Stimulated activated CD4-positive, alpha-beta T cell treated with anti-CD3 and anti-CD28 coated beads, TNF-alpha, amount 100 ng/mL, for 24 hours (primary cell): ENCODE measurements around the gene TMEM184A.

Source experiments
- DNase-seq, 3 experiments: peaks; one replicate each; pipeline ENCODE4 v3.0.0-alpha.2; 2020; ENCODE audit warnings: low read depth in 3 of 3

TMEM184A gene

DNA sequence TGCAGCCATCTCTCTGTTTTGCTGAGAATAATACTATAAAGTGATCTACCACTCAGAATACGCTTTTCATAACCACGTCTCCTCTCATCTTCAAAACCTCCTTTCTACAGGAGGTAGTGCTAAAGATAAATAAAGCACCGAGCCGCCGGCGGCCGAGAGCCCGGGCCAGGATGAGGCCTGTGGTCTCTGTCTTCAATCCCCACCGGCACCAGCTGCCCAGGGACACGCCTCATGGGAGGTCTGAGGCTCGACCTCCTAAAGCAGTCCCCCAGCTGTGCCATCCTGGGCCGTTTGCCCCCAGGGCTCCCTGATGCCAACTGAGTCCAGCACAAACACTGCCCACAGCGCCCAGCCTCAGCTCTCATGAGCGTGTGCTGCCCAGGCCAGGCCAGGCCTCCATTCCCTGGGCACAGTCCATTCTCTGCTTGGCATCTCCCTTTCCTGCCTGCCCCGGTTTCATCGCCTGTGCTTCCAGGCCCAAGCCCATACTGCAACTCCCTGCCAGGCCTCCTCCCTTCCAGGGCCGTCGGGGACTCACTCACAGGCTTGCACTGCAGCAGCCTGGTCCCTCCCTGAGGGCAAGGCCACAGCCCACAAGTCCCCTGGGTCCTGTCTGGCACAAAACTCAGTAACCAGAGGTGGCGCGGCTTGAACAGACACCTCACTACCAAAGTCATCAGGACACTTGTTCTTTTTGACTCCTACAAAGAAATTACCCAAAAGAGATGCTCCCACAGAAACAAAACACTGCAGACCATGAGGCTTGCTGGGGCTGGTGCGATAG lies 54.3 kb downstream of the TMEM184A start:
- DNase-seq: no peak

DNA sequence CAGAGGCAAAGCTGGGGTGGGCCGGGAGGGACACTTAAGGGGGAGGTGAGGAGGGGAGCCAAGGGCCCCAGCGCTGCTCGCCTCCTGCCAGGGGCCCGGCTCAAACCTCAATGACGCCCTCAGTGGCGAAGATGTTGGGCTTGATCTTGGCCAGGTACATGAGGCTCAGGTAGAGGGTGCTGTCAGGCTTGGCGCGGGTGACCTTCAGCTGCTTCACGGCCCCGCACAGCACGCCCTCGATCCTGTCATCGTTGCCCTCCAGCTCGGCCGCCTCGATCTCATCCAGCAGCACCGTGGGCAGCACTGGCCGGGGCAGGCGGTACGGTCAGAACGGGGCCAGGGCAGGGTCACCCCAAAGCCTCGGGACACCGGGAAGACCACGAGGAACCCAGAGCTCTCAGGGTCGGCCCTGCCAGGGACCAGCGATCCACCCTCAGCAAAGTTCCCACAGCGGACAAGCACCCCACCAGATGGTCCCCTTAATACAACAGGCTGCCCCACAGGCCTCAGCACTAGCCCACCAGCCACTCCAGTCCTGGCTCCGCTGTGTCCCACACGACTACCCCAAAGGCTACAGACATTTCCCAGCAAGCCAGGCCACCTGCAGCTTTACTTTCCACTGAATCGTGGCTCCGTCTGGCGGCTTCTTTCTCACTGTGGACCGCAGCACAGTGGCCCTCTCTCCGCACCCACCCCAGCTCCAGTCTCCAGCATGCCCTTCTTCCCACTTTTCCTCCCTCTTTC lies 55.8 kb downstream of the TMEM184A start:
- no peak for DNase-seq

DNA sequence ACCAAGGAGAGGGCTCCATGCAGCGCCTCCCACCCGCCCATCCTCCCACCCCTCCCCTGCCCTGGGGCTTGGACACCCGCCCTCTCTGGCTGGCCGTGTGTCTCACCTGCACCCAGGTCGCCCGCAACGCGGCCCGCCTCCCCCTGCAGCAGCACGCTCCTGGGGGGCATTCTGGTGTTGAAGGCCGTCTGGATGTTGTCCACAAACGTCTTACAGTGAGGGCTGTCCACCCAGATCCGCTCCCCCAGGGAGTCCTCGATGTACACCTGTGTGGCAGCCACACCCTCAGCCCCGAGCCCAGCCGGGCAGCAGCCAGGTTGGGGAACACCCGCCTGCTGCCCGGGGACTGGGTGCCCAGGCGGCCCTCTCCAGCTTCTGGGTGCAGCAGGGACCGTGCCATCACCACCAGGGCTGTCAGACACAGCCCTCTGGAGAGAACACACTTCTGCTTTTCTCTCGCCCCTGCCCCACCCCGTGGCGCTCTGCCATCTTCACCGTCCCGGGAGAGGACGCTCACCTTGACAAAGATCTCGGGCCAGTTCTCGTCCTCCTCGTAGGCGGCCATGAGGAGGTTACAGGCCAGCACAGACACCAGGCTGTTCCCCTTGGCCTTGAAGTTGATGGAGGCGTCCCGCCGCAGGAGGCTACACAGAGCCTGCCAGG lies 56.5 kb downstream of the TMEM184A start:
- no peak for DNase-seq

DNA sequence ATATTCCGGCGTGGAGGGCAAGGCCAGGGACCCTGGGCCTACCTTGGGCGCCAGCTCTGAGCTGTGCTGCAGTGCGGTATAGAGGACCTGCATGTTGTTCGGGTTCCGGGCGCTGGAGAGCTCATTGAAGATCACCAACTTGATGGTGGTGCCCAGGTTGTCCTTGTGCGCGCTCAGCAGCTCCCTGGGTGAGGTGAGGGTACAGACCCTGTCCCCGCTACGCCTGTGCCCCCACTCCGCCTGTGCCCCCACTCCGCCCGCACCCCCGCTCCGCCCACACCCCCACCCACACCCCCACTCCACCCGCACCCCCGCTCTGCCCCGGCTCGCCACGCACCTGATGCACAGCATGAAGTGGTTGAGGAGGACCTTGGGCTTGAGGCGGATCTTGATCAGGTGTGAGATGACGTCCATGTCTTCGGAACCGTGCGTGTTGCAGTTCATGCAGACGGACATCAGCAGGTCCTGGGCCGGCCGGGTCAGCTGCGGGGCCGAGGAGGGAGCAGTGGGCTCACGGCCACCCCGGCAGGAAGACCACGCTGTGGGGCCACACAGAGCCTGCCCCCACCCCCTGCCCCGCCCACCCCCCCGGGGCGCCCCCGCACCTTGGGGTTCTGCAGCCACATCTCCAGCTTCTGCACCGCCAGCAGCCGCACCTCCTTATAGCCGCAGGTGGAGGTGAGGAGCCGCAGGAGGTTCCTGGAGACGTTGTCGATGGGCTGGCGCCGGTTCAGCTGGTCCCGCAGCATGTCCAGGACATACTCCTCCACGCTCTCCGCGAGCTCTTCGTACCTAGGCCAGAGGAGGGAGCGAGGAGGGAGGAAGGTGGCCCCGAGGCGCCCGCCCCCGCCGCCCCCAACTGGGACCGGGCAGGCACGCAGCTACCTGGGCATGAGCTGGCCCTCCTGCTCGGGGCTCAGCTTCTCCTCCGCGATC lies 57.4 kb downstream of the TMEM184A start:
- no peak for DNase-seq

DNA sequence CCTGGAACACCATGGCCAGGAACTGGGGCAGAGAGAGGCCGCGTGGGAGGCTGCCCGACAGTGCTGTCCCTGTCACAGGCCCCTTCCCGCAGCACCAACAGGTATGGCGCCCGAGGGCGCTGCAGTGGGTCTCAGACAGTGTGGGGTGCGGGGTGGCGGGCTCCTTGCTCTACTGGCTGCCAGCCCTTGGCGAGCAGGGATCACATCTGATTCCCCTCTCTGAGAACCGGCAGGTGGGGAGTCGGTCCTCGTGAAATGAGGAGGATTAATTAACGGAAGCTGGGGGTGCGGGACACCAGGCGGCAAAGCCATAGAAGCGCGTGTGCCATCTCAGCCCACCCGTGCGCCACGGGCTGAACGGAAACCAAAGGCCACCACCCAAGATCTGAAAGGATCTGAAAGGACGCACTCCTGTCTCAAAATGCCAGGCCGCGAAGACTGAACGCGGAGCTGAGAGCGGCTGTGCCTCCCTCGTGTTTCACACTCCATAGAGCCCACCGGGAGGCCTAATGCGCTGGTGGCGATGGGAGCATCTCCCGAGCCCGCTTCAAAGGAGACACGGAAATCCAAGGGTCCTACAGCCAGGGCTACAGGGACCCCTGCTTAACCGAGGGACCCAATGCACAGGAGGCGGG lies 58.6 kb downstream of the TMEM184A start:
- DNase-seq: no peak

DNA sequence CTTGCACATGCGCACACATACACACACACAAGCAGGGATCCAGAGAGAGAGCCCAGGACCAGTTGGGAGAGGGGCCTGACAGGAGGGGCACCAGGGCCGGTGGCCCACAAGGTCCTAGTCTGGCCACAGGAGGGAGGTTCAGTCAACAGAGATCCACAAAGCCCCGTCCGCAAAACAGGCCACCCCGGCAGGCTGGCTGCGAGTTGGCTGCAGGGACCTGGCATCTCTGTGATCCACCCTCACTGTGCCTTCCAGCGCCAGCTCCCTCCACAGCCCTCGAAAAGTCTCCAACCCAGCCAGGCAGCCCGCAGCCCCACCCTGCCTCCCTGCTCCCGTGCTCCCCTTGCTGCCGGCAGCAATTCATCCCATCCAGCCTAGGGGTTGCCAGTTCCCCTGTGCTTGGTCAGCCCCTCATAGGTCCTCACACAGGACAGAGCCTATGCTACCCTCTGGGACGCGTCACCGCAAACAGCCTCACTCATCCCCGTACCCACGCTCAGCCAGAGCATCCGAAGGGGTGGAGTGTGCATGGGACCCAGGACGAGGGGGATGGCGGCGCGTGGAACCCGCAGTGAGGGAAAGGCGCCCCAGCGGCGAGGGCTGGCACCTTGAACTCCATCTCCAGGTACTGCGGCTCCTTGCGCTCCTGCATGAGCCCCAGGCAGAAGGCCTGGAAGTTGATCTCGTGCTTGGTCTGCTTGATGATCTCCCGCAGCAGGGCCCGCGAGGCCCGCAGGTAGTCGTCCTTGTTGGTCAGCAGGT lies 59.3 kb downstream of the TMEM184A start:
- DNase-seq: no peak

DNA sequence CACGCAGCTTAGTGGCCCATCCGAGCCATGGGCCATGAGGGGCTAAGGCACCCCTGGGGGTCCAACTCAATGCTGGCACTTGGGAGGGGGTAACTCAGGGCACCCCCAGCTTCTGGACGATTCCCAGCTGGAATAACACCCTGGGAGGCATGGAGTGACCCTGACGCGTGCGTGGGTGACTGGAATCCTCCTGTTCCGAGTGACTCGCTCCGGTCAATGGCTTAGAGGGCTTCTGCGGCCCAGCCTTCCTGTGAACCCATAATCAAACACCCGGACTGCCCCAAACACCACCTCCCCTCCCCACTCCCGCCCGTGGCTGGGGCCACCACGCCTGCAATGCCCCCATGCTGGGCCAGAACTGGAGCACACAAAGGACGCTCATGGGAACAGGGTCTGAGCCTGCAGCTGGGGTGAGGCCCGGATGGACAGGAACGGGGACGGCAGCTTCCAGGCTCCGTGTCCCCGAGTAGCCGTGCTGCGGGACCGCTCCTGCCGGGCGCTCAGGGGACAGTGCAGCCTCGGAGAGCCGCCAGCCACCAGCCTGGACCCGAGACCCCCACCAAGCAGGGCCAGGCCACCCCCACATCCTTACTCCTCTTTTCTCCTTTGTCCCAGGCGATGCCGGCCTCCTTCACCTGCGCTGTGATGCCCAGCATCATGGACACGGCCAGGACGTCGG lies 60.3 kb downstream of the TMEM184A start:
- DNase-seq: no peak

DNA sequence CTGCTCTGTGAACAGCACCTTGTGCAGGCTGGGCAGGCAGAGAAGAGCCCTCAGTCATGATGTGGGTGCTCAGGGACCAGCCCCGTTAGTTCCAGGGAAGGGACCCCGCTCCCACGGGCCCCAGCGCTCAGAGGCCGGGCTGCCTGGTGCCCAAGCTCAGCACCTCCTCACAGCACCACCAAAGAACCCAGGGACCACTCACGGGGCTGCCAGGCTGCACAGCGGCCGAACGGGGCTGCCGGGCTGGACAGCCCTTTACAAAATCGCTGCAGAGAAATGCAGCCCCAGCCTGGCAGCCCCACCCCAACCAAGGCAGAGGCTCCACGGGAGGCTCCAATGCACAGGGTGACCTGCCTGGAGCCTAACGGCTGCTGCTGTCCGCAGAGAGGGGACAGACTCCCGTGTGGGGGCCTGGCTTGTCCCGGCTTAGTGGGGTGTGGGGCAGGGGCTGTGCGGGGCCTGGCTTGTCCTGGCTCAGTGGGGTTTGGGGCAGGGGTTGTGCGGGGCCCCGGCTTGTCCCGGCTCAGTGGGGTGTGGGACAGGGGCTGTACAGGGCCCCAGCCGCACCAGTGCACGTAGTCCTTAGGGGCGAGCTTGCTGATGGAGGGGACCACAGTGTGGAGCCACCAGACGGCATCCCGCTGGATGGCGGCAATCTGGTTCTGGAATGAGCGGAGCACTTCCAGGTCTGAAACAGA lies 61.0 kb downstream of the TMEM184A start:
- DNase-seq: no peak

DNA sequence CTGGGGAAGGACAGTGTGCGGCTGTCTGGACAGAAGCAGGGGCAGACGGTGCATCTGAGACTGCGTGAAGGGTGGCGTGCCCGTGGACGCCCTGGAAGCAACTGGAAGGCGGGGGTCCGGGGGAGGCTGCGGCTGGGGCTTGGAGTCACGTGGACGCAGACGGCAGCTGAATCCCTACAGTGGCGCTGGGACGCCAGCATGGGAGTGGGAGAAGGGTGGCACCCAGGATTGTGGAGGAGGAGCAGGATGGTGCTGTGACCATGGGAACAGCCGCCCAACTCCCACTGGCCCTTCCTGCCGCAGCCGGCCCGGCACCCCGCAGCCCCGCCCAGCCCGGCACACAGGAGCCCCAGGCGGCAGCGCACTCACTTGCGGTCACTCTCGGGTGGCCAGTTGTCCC lies 61.6 kb downstream of the TMEM184A start:
- no peak for DNase-seq

DNA sequence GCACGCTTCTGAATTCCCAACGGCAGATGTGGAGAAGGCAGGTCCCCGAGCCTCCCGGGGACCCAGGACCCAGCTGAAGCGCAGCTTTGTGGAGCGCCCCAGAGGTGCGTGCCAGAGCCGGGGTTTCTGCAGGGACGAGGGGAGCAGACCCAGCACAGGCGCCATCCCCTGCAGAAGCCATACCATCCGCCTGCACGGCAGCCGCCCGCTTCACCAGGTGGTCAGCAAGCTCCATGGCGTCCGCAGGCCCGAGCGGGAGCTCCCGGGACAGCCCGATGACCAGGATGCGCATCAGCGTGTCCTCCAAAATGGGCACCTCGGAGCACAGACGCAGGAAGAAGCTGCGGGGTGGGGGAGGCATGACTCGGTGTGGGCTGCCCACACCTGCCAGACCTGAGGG lies 62.4 kb downstream of the TMEM184A start:
- no peak for DNase-seq

DNA sequence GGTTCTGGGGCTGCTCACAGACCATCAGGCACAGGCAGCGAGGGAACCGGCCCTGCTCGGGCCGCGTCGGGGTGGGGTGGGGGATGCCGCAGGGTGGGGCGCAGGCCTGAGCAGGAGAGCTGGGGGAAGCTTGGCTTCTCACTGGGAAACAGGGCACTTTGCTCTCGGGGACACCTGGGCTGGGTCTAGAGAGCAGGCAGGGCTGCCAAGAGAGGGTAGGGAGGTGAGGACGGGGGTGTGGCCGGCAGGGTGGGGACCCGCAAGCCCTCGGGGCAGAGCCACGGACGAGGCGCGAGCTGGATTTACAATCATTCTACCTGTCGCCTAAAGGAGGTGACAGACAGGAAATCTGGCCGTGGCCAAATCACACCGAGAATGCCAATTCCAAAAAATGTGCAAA lies 62.9 kb downstream of the TMEM184A start:
- DNase-seq: no peak

DNA sequence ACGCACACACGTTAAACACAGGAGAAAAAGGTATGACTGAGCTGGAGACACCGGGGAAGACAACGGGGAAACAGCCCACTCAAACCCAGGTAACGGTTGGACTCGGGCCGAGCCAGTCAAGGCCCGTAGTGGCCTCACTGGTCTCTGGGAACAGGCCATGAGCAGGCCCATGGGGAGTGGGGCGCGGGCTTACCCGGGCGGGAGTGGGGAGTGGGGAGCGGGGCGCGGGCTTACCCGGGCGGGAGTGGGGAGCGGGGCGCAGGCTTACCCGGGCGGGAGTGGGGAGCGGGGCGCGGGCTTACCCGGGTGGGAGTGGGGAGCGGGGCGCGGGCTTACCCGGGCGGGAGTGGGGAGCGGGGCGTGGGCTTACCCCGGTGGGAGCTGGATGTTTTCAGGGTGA lies 63.4 kb downstream of the TMEM184A start:
- DNase-seq: no peak
